NB4 (cell line): Measurements from ENCODE around the gene ATP13A4.

Experiments
- DNase-seq: peaks from one replicate; pipeline ENCODE4 v3.0.0; 2010; ENCODE audit warnings: low read depth
- H3K4me3 ChIP-seq: one replicate; pipeline ENCODE4 v1.5.1; 2011; ENCODE audit warnings: mild to moderate bottlenecking, low read depth, low read length, moderate library complexity
- MYC ChIP-seq: IDR thresholded peaks from 2 replicates; pipeline ENCODE4 v1.6.1; 2011; ENCODE audit warnings: low read depth, low read length
- POLR2A ChIP-seq: IDR thresholded peaks from 2 replicates; pipeline ENCODE4 v1.6.1; 2011; ENCODE audit warnings: mild to moderate bottlenecking; ENCODE audit not compliant: insufficient read length; ENCODE audit errors: extremely low read depth
- TF ChIP-seq, protein P1 (sequence below): IDR thresholded peaks from one replicate; pipeline ENCODE4 v1.5.1; 2012; ENCODE audit warnings: low read depth, low read length
- TF ChIP-seq, protein P2 (sequence below): IDR thresholded peaks from 2 replicates; pipeline ENCODE4 v1.6.1; 2011; ENCODE audit warnings: low read depth, low read length

ATP13A4 gene

DNA sequence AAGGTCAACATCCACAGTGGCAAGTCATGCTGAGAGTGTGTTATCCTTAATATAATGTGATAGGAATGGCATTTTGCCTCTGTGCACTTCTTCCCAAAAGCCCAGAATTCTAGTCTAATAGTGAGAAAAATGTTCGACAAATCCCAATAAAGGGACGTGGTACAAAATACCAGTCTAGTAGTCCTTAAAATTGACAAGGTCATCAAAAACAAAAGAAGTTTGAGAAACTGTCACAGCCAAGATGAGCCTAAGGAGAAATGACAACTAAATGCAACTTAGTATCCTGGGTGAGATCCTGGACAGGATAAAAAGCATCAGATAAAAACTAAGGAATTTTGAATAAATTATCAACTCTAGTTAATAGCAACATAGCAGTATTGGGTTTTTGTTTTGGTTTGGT, 14.4 kb upstream of the ATP13A4 start:
- DNase-seq = no peak
- no peak overlapping the region for H3K4me3 ChIP-seq
- TF ChIP-seq MYC (no peak), POLR2A (no peak)
- TF ChIP-seq, protein P1, sequence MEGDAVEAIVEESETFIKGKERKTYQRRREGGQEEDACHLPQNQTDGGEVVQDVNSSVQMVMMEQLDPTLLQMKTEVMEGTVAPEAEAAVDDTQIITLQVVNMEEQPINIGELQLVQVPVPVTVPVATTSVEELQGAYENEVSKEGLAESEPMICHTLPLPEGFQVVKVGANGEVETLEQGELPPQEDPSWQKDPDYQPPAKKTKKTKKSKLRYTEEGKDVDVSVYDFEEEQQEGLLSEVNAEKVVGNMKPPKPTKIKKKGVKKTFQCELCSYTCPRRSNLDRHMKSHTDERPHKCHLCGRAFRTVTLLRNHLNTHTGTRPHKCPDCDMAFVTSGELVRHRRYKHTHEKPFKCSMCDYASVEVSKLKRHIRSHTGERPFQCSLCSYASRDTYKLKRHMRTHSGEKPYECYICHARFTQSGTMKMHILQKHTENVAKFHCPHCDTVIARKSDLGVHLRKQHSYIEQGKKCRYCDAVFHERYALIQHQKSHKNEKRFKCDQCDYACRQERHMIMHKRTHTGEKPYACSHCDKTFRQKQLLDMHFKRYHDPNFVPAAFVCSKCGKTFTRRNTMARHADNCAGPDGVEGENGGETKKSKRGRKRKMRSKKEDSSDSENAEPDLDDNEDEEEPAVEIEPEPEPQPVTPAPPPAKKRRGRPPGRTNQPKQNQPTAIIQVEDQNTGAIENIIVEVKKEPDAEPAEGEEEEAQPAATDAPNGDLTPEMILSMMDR = no peak
- TF ChIP-seq, protein P2, sequence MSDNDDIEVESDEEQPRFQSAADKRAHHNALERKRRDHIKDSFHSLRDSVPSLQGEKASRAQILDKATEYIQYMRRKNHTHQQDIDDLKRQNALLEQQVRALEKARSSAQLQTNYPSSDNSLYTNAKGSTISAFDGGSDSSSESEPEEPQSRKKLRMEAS = no peak

- peak; percentile 15 for DNase-seq
- no peak overlapping the region for H3K4me3 ChIP-seq
- TF ChIP-seq, protein P1 = peak; percentile 28
- no peak for TF ChIP-seq MYC
Measured at GRCh38 chr3:193564012-193564411, 9.3 kb upstream of the ATP13A4 start.

GRCh38 chr3:193563426-193563825, 8.7 kb upstream of the ATP13A4 start:
- TF ChIP-seq, protein P2 = no peak
- no peak for TF ChIP-seq POLR2A
- TF ChIP-seq MYC = no peak
- TF ChIP-seq, protein P1 = no peak
- peak; percentile 4 for DNase-seq

DNA sequence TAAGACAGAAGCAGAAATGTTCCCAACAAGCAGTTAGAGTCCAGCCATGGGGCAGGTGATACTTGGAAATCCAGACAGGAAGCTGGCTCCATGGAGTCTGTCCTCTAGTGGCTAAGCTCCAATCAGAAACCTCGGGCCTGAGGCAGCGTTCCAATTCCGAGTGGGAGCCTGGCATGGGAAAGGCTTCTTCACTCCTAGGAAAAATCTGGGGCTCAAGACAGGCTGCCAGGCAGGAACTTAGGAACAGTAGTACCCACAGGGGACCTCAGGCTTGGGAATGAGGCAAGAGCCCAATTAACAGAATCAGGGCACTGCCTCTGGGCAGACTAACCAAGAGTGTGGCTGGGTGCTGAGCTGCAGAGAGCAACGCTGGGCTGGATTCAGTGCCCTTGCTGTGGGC, 6.2 kb upstream of the ATP13A4 start:
- no peak for DNase-seq
- H3K4me3 ChIP-seq = no peak overlapping the region

More at GRCh38 chr3:193563426-193563825, 8.7 kb upstream of the ATP13A4 start:
- H3K4me3 ChIP-seq = no peak overlapping the region

DNA sequence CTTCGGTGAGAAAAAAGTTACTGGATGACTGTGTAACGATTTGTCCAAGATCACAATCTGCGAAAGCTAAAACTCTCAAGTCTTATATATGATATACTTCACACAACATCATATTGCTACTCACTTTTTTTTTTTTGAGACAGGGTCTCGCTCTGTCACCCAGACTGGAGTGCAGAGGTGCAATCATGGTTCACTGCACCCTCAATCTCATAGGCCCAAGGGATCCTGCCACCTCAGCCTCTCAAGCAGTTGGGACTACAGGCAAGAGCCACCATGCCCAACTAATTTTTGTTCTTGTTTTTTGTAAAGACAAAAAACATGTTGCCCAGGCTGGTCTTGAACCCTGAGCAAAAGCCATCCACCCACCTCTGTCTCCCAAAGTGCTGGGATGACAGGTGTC, 5.4 kb upstream of the ATP13A4 start:
- H3K4me3 ChIP-seq = no peak overlapping the region
- DNase-seq = no peak
- no peak for TF ChIP-seq MYC
- TF ChIP-seq, protein P2 = no peak

More for the DNA sequence above, 6.2 kb upstream of the ATP13A4 start:
- TF ChIP-seq, protein P1 = no peak
- TF ChIP-seq, protein P2 = no peak
- TF ChIP-seq MYC (no peak), POLR2A (no peak)

GRCh38 chr3:193559100-193559499, 4.4 kb upstream of the ATP13A4 start:
- no peak overlapping the region for H3K4me3 ChIP-seq
- no peak for DNase-seq
- TF ChIP-seq, protein P1 = no peak
- TF ChIP-seq MYC = no peak
- TF ChIP-seq POLR2A = no peak
